HepG2 (cell line): ENCODE data around the gene COG1. TPM values are rescaled to one million over a fixed set of nuclear protein-coding genes. Genes with fewer than 3 reads are reported as not detected.
A peak's percentile ranks its signal among the peaks of the same experiment; 100 is the strongest.

Experiments used
- CREB1 ChIP-seq, 2 experiments: fragments of 450-650 bp in 1 of 2; IDR thresholded peaks; 2 replicates each; pipeline ENCODE4 v1.6.1; 2016 to 2017; ENCODE audit warnings: control low read depth in 1 of 2, mild to moderate bottlenecking in 1 of 2, missing compliant biosample characterization in 1 of 2, missing genetic modification characterization in 1 of 2
- FIP1L1 ChIP-seq: fragments of 200-400 bp; formaldehyde crosslinking; IDR thresholded peaks from 2 replicates; pipeline ENCODE4 v1.6.1; 2018; ENCODE audit warnings: low read depth, mild to moderate bottlenecking, low read length, moderate library complexity, borderline replicate concordance; ENCODE audit not compliant: insufficient read depth
- HNRNPL ChIP-seq: fragments of 200-400 bp; formaldehyde crosslinking; IDR thresholded peaks from 2 replicates; pipeline ENCODE4 v1.6.1; 2017; ENCODE audit warnings: mild to moderate bottlenecking, low read depth, low read length
- HOXA7 ChIP-seq: sonication (generic); formaldehyde crosslinking; IDR thresholded peaks from 2 replicates; pipeline ENCODE4 v1.8.1; 2022; ENCODE audit warnings: mild to moderate bottlenecking, missing genetic modification reagents, moderate library complexity
- KLF16 ChIP-seq, 2 experiments: sonication (generic) in 1 of 2; formaldehyde crosslinking in 1 of 2; IDR thresholded peaks; 2 replicates each; pipeline versions ENCODE4 v1.6.1 to v1.8.0; 2016 to 2023; ENCODE audit warnings: missing genetic modification reagents in 2 of 2, missing compliant biosample characterization in 1 of 2
- MAFG ChIP-seq: sonication (generic); formaldehyde crosslinking; IDR thresholded peaks from 2 replicates; pipeline ENCODE4 v1.5.1; 2020; ENCODE audit warnings: mild to moderate bottlenecking, missing genetic modification reagents
- NR1H2 ChIP-seq: sonication (generic); formaldehyde crosslinking; IDR thresholded peaks from 2 replicates; pipeline ENCODE4 v1.8.1; 2022; ENCODE audit warnings: low read depth, missing genetic modification reagents, borderline replicate concordance
- NR2C2 ChIP-seq: sonication (generic); formaldehyde crosslinking; IDR thresholded peaks from 2 replicates; pipeline ENCODE4 v1.4.0; 2020; ENCODE audit warnings: missing genetic modification reagents, mild to moderate bottlenecking, moderate library complexity, borderline replicate concordance
- RARG ChIP-seq: sonication (generic); formaldehyde crosslinking; IDR thresholded peaks from 2 replicates; pipeline ENCODE4 v1.4.0; 2020; ENCODE audit warnings: low read depth, mild to moderate bottlenecking, missing genetic modification reagents
- RFX5 ChIP-seq: IDR thresholded peaks from 2 replicates; pipeline ENCODE4 v1.6.1; 2011; ENCODE audit warnings: low read depth, low read length, improper control_type of control experiment
- THAP11 ChIP-seq: IDR thresholded peaks from 2 replicates; pipeline ENCODE4 v1.6.1; 2016; ENCODE audit warnings: missing biosample characterization, missing genetic modification reagents
- ZEB1 ChIP-seq: IDR thresholded peaks from 2 replicates; pipeline ENCODE4 v1.6.1; 2012; ENCODE audit warnings: mild to moderate bottlenecking, low read depth, inconsistent platforms; ENCODE audit not compliant: insufficient replicate concordance
- ZNF317 ChIP-seq: sonication (generic); formaldehyde crosslinking; IDR thresholded peaks from 2 replicates; pipeline ENCODE4 v1.5.0; 2020; ENCODE audit warnings: mild to moderate bottlenecking, missing genetic modification reagents
- ZNF329 ChIP-seq: sonication (generic); formaldehyde crosslinking; IDR thresholded peaks from 2 replicates; pipeline ENCODE4 v1.9.0; 2021; ENCODE audit warnings: low read depth, mild to moderate bottlenecking, missing genetic modification reagents
- ZNF775 ChIP-seq: sonication (generic); formaldehyde crosslinking; IDR thresholded peaks from 2 replicates; pipeline ENCODE4 v1.4.0; 2020; ENCODE audit warnings: missing genetic modification reagents, mild to moderate bottlenecking, moderate library complexity, borderline replicate concordance
- ZNF790 ChIP-seq: sonication (generic); formaldehyde crosslinking; IDR thresholded peaks from 2 replicates; pipeline ENCODE4 v1.8.0; 2022; ENCODE audit warnings: missing genetic modification reagents, mild to moderate bottlenecking, borderline replicate concordance
- polyA plus RNA-seq, 8 experiments: library from polyadenylated mRNA; depleted of rRNA in 3 of 8; stranded (reverse) in 7 of 8; unstranded in 1 of 8; fragments of >200 nt; fragmentation: Illumina TruSeq in 4 of 8; extraction: Trizol in 4 of 8; gene quantifications; 2 replicates each; pipeline versions ENCODE4 v1.2.1 to v1.2.3, GENCODE V29; 2011 to 2016; ENCODE audit warnings: low read depth in 4 of 8, missing spikeins in 1 of 8, mixed read lengths in 1 of 8; ENCODE audit not compliant: insufficient read depth in 1 of 8
- total RNA-seq, 5 experiments: library from RNA; depleted of rRNA; stranded (reverse); fragments of >200 nt; fragmentation: Illumina TruSeq; extraction: Trizol; gene quantifications; 2 replicates each; pipeline ENCODE4 v1.2.3, GENCODE V29; 2016; ENCODE audit warnings: low read depth in 1 of 5
- TF ChIP-seq, protein P1 (sequence below): sonication (generic); formaldehyde crosslinking; IDR thresholded peaks from 2 replicates; pipeline ENCODE4 v1.4.0; 2020; ENCODE audit warnings: low read depth, mild to moderate bottlenecking, missing genetic modification reagents
- TF ChIP-seq, protein P2 (sequence below): IDR thresholded peaks from 2 replicates; pipeline ENCODE4 v1.6.1; 2016; ENCODE audit warnings: mild to moderate bottlenecking, missing biosample characterization, missing genetic modification reagents
- TF ChIP-seq, protein P3 (sequence below): sonication (generic); formaldehyde crosslinking; IDR thresholded peaks from 2 replicates; pipeline ENCODE4 v1.5.1; 2020; ENCODE audit warnings: mild to moderate bottlenecking, missing genetic modification reagents

Gene COG1
- total and polyA plus RNA-seq, 2 of the 13 experiments (the other 11 are each of a cell fraction or from before 2014, with no cell fraction given): 36.6 to 39.7 TPM

DNA sequence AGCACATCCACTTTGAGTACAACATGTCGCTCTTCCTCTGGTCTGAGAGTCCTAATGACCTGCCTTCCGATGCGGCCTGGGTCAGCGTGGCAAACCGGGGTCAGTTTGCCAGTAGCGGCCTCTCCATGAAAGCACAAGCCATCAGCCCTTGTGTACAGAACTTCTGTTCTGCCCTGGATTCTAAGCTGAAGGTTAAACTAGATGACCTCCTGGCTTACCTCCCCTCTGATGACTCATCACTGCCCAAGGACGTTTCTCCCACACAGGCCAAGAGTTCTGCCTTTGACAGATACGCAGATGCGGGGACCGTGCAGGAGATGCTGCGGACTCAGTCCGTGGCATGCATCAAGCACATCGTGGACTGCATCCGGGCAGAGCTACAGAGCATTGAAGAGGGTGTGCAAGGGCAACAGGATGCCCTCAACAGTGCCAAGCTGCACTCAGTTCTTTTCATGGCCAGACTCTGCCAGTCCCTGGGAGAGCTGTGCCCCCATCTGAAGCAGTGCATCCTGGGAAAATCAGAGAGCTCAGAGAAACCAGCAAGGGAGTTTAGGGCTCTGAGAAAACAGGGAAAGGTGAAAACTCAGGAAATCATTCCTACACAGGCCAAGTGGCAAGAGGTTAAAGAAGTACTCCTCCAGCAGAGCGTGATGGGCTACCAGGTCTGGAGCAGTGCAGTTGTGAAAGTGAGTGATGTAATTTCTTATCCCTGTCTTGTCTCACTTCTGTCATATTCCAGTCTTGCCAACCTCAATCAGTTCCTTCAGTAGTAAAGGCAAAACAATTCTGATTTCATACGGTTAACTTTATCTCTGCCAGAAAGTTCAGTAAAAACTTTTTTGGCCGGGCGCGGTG, 8.6 kb downstream of the COG1 start (continued):
- TF ChIP-seq, protein P1, sequence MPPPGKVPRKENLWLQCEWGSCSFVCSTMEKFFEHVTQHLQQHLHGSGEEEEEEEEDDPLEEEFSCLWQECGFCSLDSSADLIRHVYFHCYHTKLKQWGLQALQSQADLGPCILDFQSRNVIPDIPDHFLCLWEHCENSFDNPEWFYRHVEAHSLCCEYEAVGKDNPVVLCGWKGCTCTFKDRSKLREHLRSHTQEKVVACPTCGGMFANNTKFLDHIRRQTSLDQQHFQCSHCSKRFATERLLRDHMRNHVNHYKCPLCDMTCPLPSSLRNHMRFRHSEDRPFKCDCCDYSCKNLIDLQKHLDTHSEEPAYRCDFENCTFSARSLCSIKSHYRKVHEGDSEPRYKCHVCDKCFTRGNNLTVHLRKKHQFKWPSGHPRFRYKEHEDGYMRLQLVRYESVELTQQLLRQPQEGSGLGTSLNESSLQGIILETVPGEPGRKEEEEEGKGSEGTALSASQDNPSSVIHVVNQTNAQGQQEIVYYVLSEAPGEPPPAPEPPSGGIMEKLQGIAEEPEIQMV: peak; percentile 53; the same call in 1 of the 2 replicates
- TF ChIP-seq HOXA7 (CRISPR knock-in tag): no peak
- TF ChIP-seq RFX5: peak; percentile 64; the same call in 1 of the 2 replicates
- TF ChIP-seq KLF16 (CRISPR knock-in tag; IDR thresholded peaks at IDR 0.05): peak; percentile 22 to 86; a peak in 3 of 4 replicates
- TF ChIP-seq ZNF329 (CRISPR knock-in tag): 0 out of 2 replicates have a peak, but pooled peaks have one; percentile 19
- no peak; the same call in 1 of the 2 replicates for TF ChIP-seq RARG (CRISPR knock-in tag)
- TF ChIP-seq, protein P2, sequence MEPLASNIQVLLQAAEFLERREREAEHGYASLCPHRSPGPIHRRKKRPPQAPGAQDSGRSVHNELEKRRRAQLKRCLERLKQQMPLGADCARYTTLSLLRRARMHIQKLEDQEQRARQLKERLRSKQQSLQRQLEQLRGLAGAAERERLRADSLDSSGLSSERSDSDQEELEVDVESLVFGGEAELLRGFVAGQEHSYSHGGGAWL (CRISPR knock-in tag): peak; percentile 32; the same call in 1 of the 2 replicates
- TF ChIP-seq, protein P3, sequence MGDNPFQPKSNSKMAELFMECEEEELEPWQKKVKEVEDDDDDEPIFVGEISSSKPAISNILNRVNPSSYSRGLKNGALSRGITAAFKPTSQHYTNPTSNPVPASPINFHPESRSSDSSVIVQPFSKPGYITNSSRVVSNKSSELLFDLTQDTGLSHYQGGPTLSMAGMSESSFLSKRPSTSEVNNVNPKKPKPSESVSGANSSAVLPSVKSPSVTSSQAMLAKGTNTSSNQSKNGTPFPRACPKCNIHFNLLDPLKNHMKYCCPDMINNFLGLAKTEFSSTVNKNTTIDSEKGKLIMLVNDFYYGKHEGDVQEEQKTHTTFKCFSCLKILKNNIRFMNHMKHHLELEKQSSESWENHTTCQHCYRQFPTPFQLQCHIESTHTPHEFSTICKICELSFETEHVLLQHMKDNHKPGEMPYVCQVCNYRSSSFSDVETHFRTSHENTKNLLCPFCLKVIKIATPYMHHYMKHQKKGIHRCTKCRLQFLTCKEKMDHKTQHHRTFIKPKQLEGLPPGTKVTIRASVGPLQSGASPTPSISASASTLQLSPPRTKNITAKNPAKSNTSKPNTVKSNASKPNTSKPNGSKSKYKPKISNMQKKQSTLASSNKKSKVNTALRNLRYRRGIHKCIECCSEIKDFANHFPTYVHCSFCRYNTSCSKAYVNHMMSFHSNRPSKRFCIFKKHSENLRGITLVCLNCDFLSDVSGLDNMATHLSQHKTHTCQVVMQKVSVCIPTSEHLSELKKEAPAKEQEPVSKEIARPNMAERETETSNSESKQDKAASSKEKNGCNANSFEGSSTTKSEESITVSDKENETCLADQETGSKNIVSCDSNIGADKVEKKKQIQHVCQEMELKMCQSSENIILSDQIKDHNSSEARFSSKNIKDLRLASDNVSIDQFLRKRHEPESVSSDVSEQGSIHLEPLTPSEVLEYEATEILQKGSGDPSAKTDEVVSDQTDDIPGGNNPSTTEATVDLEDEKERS: peak; percentile 94
- TF ChIP-seq THAP11 (CRISPR knock-in tag): peak; percentile 82
- no peak for TF ChIP-seq ZNF790 (CRISPR knock-in tag)
- TF ChIP-seq NR2C2: peak; percentile 95
- TF ChIP-seq ZNF317 (CRISPR knock-in tag): peak; percentile 77
- no peak for TF ChIP-seq NR1H2 (CRISPR knock-in tag)
- TF ChIP-seq CREB1 (IDR thresholded peaks at IDR 0.05): peak; percentile 86
- TF ChIP-seq CREB1 (CRISPR knock-in tag; IDR thresholded peaks at IDR 0.05): peak; percentile 75
- TF ChIP-seq FIP1L1: no peak
- TF ChIP-seq HNRNPL: peak; percentile 77
- TF ChIP-seq ZNF775 (CRISPR knock-in tag): no peak
- TF ChIP-seq ZEB1: peak; percentile 36
- TF ChIP-seq MAFG: no peak
